Measurements from ENCODE around the gene DENND4B. TPM values are rescaled to one million over a fixed set of nuclear protein-coding genes. Genes with fewer than 3 reads are reported as not detected.

DENND4B gene
- total RNA-seq, 1 donor from 2014 or later: 2.7 TPM

DNA sequence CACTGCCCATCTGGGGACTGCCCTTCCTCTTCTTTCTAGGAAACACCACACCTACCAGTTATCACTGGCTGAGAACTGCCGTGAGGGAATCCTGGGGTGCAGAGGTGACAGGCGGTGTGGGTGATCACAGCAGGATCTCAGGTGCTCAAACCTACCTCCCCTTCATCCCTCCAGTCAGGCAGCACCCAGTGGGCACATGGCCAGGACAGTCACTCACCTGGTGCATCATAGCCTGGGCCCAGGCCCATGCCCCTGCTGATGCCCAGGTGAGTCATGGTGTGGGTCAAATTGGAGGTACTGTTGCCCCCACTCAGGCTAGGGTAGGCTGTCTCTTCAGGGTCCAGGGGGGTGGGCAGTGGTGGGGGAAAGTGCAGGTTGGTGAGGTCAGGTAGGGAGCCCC, 5.3 kb upstream of the DENND4B start:
- H3K36me3 ChIP-seq: no peaks in the 10 kb centered on the region
- TF ChIP-seq EZH2 (IDR thresholded peaks at IDR 0.05): no peak
- no peak for TF ChIP-seq EZH2phosphoT487 (IDR thresholded peaks at IDR 0.05)
- TF ChIP-seq, protein P1, sequence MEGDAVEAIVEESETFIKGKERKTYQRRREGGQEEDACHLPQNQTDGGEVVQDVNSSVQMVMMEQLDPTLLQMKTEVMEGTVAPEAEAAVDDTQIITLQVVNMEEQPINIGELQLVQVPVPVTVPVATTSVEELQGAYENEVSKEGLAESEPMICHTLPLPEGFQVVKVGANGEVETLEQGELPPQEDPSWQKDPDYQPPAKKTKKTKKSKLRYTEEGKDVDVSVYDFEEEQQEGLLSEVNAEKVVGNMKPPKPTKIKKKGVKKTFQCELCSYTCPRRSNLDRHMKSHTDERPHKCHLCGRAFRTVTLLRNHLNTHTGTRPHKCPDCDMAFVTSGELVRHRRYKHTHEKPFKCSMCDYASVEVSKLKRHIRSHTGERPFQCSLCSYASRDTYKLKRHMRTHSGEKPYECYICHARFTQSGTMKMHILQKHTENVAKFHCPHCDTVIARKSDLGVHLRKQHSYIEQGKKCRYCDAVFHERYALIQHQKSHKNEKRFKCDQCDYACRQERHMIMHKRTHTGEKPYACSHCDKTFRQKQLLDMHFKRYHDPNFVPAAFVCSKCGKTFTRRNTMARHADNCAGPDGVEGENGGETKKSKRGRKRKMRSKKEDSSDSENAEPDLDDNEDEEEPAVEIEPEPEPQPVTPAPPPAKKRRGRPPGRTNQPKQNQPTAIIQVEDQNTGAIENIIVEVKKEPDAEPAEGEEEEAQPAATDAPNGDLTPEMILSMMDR (IDR thresholded peaks at IDR 0.05): no peak
- no peaks in the 10 kb centered on the region for H3K27me3 ChIP-seq
- peaks cover 12% of the 10 kb centered on the region for H3K4me1 ChIP-seq
- peaks cover 17% of the 10 kb centered on the region for H3F3A ChIP-seq (ENCODE audit: low read depth)
- peaks cover 13% of the 10 kb centered on the region for H3K4me1 Mint-ChIP-seq
- H3K27me3 Mint-ChIP-seq (ENCODE audit: insufficient read depth, low read depth): peaks cover 3% of the 10 kb centered on the region
- H4K20me1 ChIP-seq (ENCODE audit: low read depth): peaks cover 49% of the 10 kb centered on the region
- no peak overlapping the region for H3K4me3 Mint-ChIP-seq
- DNase-seq (ENCODE audit: low spot score): no peak
- H3K27ac ChIP-seq: no peak overlapping the region
- no peaks in the 10 kb centered on the region for H3K9me3 Mint-ChIP-seq
- peaks cover 36% of the 10 kb centered on the region for H3K79me2 ChIP-seq (ENCODE audit: low read depth)
- no peaks in the 10 kb centered on the region for H3K9me3 ChIP-seq (ENCODE audit: low read depth)
- H3K4me3 ChIP-seq: no peak overlapping the region
- H3K27ac Mint-ChIP-seq: no peak overlapping the region
- H2AFZ ChIP-seq (replicated peaks): no peak overlapping the region
- no peak overlapping the region for H3K4me2 ChIP-seq
- no peak overlapping the region for H3K9ac ChIP-seq
- H3K36me3 Mint-ChIP-seq: peaks cover 11% of the 10 kb centered on the region

DNA sequence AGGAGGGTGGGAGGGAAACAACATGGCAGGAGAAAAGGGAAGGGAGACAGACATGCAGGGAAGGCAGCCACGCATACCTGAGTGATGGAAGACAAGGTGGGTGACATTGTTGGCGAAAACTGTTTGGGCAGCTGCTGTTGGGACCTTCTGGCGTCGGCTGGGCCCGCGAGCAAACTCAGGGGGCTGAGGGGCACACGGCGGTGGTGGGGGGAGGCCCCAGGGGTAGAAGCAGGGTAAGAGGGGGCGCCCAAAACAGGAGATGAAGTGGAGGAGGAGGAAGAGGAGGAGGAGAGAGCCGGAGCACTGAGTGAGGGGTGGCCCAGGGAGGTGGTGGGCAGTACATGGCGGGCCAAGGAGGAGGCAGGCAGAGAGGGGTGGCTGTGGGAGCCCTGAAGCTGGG, 4.7 kb upstream of the DENND4B start:
- Mint-ChIP-seq H3K27ac (no peak overlapping the region), H3K36me3 (peaks cover 12% of the 10 kb centered on the region)

DNA sequence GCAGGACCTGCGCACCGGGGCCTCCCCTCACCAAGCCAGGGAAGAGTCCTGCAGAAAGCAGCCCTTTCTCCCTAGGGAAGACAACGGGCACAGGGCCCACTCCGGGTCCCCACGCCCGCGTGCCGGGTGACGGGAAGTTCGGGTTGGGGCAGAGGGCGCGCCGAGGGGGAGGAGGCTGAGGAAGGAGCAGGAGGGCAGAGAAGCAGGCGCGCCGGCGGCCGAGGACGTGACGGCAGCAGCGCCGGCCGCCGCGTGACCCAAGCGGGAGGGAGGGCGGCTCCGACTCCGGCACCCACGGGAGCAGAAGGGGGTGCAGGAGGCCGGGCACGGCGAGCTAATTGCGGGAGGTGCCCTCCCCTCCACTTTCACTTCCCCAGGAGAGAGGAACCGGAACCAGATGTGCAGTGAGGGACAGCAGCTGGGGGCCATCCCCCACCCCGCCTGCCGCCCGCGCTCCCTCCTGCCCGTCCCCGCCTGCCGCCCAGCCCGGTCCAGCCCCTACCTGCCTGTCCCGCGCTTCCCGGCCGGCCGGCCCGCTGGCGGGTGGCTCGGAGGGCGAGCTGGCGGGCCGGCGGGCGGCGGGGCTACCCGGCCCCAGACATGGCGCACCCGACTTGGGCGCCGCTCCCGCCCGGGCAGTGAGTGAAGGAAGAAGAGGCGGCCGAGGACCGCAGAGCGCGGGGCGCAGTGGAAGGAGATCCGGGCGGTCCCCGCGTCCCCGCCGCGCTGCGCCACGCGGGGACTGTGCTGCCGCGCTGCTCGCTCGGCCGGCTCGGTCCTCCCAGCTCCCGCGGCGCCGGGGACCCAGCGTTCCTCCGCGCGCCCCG, 510 bp downstream of the DENND4B start:
- H3K27me3 Mint-ChIP-seq (ENCODE audit: insufficient read depth, low read depth): peaks cover 2% of the 10 kb centered on the region
- H3K4me1 Mint-ChIP-seq: peaks cover 19% of the 10 kb centered on the region
- no peak overlapping the region for H3K27ac Mint-ChIP-seq
- peak overlapping the region; percentile 98 for H3K4me2 ChIP-seq
- H3K27ac ChIP-seq: no peak overlapping the region
- H3K36me3 Mint-ChIP-seq: peaks cover 19% of the 10 kb centered on the region
- no peaks in the 10 kb centered on the region for H3K9me3 Mint-ChIP-seq
- DNase-seq (ENCODE audit: low spot score): peak; percentile 57
- H3K9me3 ChIP-seq (ENCODE audit: low read depth): no peaks in the 10 kb centered on the region
- H3K4me3 ChIP-seq: peak overlapping the region; percentile 73
- peak overlapping the region; percentile 89 for H2AFZ ChIP-seq (replicated peaks)
- peaks cover 5% of the 10 kb centered on the region for H3K4me1 ChIP-seq
- no peaks in the 10 kb centered on the region for H3K27me3 ChIP-seq
- TF ChIP-seq EZH2 (IDR thresholded peaks at IDR 0.05): no peak
- TF ChIP-seq, protein P1 (IDR thresholded peaks at IDR 0.05): no peak
- TF ChIP-seq EZH2phosphoT487 (IDR thresholded peaks at IDR 0.05): no peak
- no peaks in the 10 kb centered on the region for H3K36me3 ChIP-seq
- H4K20me1 ChIP-seq (ENCODE audit: low read depth): peaks cover 18% of the 10 kb centered on the region
- peak overlapping the region; percentile 90 for H3K4me3 Mint-ChIP-seq
- no peak overlapping the region for H3K9ac ChIP-seq
- H3F3A ChIP-seq (ENCODE audit: low read depth): peaks cover 28% of the 10 kb centered on the region
- peaks cover 17% of the 10 kb centered on the region for H3K79me2 ChIP-seq (ENCODE audit: low read depth)

More for the DNA sequence above, 4.7 kb upstream of the DENND4B start:
- H3K9ac ChIP-seq: no peak overlapping the region
- no peaks in the 10 kb centered on the region for H3K27me3 Mint-ChIP-seq (ENCODE audit: insufficient read depth, low read depth)
- peaks cover 44% of the 10 kb centered on the region for H4K20me1 ChIP-seq (ENCODE audit: low read depth)
- no peak overlapping the region for H3K4me2 ChIP-seq
- peaks cover 6% of the 10 kb centered on the region for H3K4me1 ChIP-seq
- H3K79me2 ChIP-seq (ENCODE audit: low read depth): peaks cover 30% of the 10 kb centered on the region
- no peaks in the 10 kb centered on the region for H3K27me3 ChIP-seq
- no peaks in the 10 kb centered on the region for H3K36me3 ChIP-seq
- H2AFZ ChIP-seq (replicated peaks): no peak overlapping the region
- peaks cover 8% of the 10 kb centered on the region for H3K4me1 Mint-ChIP-seq
- no peak overlapping the region for H3K27ac ChIP-seq
- no peaks in the 10 kb centered on the region for H3K9me3 Mint-ChIP-seq
- peaks cover 19% of the 10 kb centered on the region for H3F3A ChIP-seq (ENCODE audit: low read depth)
- no peaks in the 10 kb centered on the region for H3K9me3 ChIP-seq (ENCODE audit: low read depth)
- H3K4me3 Mint-ChIP-seq: no peak overlapping the region
- H3K4me3 ChIP-seq: no peak overlapping the region
- no peak for DNase-seq (ENCODE audit: low spot score)
- TF ChIP-seq EZH2 (IDR thresholded peaks at IDR 0.05): no peak
- TF ChIP-seq, protein P1 (IDR thresholded peaks at IDR 0.05): no peak
- TF ChIP-seq EZH2phosphoT487 (IDR thresholded peaks at IDR 0.05): no peak
